LNCaP clone FGC (cell line): ENCODE results near the gene SAMD4A.
A peak's percentile ranks its signal among the peaks of the same experiment; 100 is the strongest.

Source experiments
- DNase-seq: peaks from one replicate; pipeline ENCODE4 v3.0.0-alpha.2; 2011; ENCODE audit warnings: low read depth
- H3K4me3 ChIP-seq: 2 replicates; pipeline ENCODE4 v1.5.1; 2011; ENCODE audit warnings: mild to moderate bottlenecking, low read depth, low read length, control low read depth
- CTCF ChIP-seq: IDR thresholded peaks from 2 replicates; pipeline ENCODE4 v1.5.1; 2012; ENCODE audit warnings: mild to moderate bottlenecking; ENCODE audit not compliant: control insufficient read depth, insufficient read depth; ENCODE audit errors: extremely low read depth

SAMD4A gene

GRCh38 chr14:54715811-54716210, 148.9 kb downstream of the SAMD4A start:
- no peak overlapping the region for H3K4me3 ChIP-seq
- no peak for TF ChIP-seq CTCF
- no peak for DNase-seq

- no peak for TF ChIP-seq CTCF
These were observed 149.9 kb downstream of the SAMD4A start for GRCh38 chr14:54716862-54717261.

GRCh38 chr14:54718046-54718445, 151.1 kb downstream of the SAMD4A start:
- H3K4me3 ChIP-seq = no peak overlapping the region
- DNase-seq = no peak
- TF ChIP-seq CTCF = no peak

More at GRCh38 chr14:54716862-54717261, 149.9 kb downstream of the SAMD4A start:
- no peak overlapping the region for H3K4me3 ChIP-seq
- no peak for DNase-seq

- TF ChIP-seq CTCF = no peak
- H3K4me3 ChIP-seq = no peak overlapping the region
- DNase-seq = no peak
These were observed 152.5 kb downstream of the SAMD4A start for GRCh38 chr14:54719406-54719805.

GRCh38 chr14:54722791-54723432, 156.0 kb downstream of the SAMD4A start:
- peak; percentile 30 for TF ChIP-seq CTCF
- DNase-seq = no peak
- no peak overlapping the region for H3K4me3 ChIP-seq

- no peak for DNase-seq
- TF ChIP-seq CTCF = no peak
- no peak overlapping the region for H3K4me3 ChIP-seq
These were observed 157.2 kb downstream of the SAMD4A start for GRCh38 chr14:54724123-54724522.

GRCh38 chr14:54724676-54725325, 157.9 kb downstream of the SAMD4A start:
- DNase-seq = no peak
- H3K4me3 ChIP-seq = no peak overlapping the region
- TF ChIP-seq CTCF = no peak
